Stimulated activated CD4-positive, alpha-beta T cell treated with anti-CD3 and anti-CD28 coated beads, Interleukin-12 subunit alpha, Interleukin-12 subunit beta, amount 100 ng/mL, for 4 hours (primary cell): ENCODE measurements around the gene MYO5C.
"Not testable (repeated sequence)": the region's sequence is repeated elsewhere in the genome, so short reads cannot be mapped to it uniquely, and the experiment has no call there.

ENCODE experiments used
- DNase-seq: peaks from one replicate; pipeline ENCODE4 v3.0.0-alpha.2; 2020

MYO5C gene

DNA sequence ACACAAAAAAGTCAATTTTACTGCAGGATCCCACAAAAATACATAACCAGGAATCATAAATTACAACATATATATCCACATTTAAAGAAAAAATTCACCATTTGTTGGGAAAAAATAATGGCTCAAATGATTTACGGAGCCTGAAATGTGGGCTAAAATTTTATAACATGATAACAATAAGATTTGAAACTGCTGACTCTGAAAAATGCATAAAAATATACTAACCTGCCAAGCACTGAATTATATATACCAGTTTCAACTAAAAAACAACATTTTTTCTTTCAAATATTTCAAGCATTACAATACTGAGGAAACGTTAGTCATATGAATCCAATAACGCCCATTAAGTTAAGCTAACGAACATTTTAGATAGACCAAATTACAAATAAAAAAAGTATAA is 12.2 kb upstream of the MYO5C start:
- no peak for DNase-seq

- no peak for DNase-seq
These were observed 10.7 kb upstream of the MYO5C start for GRCh38 chr15:52306270-52306669.

GRCh38 chr15:52303093-52303772 is 7.6 kb upstream of the MYO5C start:
- no peak for DNase-seq

GRCh38 chr15:52301265-52301847 is 5.8 kb upstream of the MYO5C start:
- no peak for DNase-seq

DNA sequence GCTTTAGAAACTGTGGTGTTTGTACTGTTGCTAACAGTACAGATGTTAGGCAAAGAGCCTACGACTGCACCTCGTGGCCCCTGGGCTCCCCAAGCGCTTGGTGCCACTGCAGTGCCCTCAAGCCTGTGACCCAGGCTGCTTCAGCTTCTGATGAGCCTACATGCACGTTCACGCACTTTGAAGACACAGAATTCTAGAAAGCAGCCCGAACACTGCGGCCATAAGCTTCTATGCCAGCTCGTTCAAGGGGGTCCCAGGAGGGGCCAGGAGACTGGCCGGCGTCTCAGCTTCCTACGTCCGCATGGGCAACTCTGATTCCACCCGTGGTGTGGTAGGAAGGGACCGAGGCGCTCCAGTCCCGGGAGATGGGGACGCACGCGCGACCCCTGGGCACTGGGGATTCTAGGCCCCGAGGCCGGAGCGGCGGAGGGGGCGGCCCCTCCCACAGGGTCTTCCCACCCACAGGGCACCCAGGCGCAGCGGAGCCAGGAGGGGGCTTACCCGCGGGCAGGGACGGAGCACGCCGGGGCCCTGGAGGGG is 653 bp downstream of the MYO5C start:
- DNase-seq = no peak

GRCh38 chr15:52292780-52293392 is 2.7 kb downstream of the MYO5C start:
- no peak for DNase-seq

GRCh38 chr15:52291204-52291603 is 4.4 kb downstream of the MYO5C start:
- no peak for DNase-seq

- DNase-seq = no peak
These were observed 4.8 kb downstream of the MYO5C start for GRCh38 chr15:52290800-52291199.

DNA sequence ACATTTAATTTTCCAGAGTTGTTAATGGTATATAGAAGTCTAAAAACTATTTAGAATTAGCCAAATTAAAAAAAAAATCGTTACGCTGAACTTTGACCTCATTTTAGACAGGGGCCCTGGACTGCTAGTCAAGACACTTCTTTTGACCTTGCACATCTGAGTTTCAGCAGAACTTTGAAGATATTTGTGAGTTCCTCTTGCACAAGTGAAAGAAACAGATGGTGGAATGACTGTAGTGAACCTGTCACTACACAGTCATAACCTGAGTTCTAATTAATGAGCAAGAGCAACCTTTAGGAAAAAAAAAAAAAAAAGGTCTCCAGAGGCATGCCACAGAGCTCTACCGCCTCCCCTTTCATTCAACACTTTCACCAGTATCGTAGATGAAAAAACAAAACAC is 5.3 kb downstream of the MYO5C start:
- DNase-seq = no peak

GRCh38 chr15:52289629-52290081 is 5.9 kb downstream of the MYO5C start:
- DNase-seq = no peak

DNA sequence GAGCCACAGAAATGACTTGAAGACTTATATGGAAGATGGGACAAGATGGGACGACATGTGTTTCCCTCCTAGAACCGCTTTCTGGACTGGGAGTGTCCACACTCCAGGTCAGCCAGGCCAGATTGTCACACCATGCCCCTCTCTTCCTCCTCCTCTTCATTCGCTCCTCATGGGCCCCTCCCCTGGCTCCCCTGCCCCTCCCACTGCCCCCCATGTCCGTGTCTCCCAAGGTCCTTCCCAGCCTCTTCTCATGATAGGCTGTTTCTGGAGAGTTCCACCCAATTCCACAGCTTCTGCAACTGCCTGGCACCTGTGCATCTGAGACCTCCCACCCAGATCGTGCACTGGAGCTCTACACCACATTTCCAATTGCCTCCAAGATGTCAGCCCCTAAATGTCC is 6.6 kb downstream of the MYO5C start:
- DNase-seq = no peak

- DNase-seq = no peak
These were observed 7.3 kb downstream of the MYO5C start for GRCh38 chr15:52288051-52288942.

DNA sequence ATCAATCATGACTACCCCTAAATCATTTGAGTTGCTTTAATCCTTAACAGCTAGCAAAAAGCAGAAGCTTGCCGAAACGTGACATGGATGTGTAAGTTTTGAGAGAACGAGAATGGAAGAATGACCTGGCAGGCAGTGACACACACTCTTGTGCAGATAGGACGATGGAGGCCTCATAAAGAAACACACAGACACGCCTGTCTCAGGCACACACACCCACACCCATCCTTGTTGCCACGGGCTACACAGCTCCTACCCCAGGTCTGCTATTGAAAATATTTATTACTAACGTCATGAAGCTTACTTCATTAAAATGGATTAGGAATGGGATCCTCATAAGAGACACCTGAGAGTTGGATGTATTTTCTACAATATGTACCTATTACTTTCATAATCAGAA is 8.5 kb downstream of the MYO5C start:
- no peak for DNase-seq

DNA sequence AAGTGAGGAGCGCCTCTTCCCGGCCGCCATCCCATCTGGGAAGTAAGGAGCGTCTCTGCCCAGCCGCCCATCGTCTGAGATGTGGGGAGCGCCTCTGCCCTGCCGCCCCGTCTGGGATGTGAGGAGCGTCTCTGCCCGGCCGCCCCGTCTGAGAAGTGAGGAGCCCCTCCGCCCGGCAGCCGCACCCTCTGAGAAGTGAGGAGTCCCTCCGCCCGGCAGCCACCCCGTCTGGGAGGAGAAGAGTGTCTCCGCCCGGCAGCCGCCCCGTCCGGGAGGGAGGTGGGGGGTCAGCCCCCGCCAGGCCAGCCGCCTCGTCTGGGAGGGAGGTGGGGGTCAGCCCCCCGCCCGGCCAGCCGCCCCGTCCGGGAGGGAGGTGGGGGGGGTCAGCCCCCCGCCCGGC is 9.7 kb downstream of the MYO5C start:
- not testable (repeated sequence) for DNase-seq

DNA sequence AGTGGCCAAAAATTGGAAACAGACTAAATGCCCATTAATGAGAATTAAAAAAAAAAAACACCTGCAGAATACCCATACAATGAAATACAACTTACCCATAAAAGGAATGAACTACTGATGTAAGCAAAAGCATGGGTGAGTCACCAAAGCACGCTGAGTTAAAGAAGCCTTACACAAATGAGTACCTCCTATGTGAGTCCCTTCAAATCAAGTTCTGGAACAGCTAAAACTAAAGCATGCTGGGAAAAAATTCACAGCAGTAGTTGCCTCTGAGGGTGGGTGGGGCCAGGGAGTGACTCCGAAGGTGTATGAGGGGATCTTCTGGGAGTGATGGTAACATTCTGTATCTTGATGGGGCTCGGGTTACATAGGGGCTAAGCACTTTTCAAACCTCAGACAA is 11.4 kb downstream of the MYO5C start:
- no peak for DNase-seq

GRCh38 chr15:52283281-52283680 is 12.3 kb downstream of the MYO5C start:
- DNase-seq = no peak

GRCh38 chr15:52282418-52282817 is 13.2 kb downstream of the MYO5C start:
- no peak for DNase-seq

- no peak for DNase-seq
These were observed 14.2 kb downstream of the MYO5C start for GRCh38 chr15:52281085-52282035.

DNA sequence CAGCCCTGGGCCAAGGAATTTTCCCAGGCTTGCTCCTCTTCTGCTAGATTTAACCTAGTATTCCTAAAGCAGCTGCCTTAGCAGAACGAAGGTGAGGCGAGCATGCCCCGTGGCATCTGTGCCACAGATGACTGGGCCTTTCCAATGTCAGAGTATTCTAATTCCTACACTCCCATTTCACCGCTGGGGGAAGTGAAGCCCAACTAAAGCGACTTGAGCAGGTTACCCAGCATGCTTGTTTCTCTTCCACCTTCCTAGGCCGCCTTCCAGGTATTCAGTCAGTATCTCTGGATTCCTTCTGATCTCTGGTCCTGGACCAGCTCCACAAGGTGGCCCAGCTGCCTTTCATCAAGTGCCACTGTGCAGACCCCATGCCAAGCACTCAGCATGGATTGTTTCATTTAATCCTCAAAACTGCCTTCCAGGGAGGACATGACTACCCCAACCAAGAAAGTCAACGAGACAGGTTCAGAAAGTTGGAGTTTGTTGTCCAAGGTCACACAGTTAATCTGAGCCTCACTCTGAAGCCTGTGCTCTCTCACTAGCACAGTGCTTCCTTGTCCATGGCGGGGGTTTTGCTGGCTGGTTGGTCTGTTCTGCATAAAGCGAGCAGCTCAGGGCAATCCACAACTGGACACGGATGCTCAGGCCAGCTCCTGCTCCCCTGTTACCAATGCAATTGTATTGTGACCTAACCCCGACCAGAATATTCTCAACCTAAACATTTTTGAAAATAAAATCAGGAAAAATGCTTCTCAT is 15.1 kb downstream of the MYO5C start:
- no peak for DNase-seq

DNA sequence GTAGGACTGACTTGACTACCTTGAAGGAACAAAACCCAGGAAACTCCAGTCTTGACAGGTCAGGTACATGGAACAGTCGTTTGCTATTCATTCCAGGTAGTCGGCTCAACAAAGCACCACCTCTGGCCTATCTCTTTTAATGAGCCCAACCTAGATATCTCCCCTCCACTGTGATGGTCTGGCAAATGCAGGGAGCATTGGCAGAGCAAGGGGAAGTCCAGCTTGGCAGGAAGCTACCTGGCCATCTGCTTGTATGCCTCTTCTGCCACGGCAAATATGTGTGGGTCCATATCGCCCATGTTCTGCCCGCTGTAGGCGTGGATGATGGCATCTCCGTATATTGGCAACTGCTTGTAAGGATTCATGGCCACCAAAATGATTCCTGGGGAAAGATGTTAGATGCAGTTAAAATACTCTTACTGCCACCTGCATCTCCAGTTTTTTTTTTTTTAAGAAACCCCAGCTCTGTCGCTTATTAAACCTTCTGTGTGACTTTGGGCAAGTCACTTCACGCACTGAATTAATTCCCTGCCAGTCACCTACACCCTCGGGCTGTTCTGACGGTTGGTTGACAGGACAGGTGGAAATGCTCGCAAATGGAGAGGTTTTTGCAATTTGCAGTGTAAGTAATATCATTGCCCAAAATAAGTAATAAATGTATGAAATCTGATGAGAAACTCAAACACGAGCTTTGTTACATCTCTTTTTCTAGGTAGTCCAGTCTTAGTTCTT is 16.8 kb downstream of the MYO5C start:
- DNase-seq = no peak
